ENCODE measurements around the gene RTF1. TPM values are rescaled to one million over a fixed set of nuclear protein-coding genes. Genes with fewer than 3 reads are reported as not detected.

RTF1 gene
- total RNA-seq, 1 experiment from 2014 or later = 49.5 TPM

DNA sequence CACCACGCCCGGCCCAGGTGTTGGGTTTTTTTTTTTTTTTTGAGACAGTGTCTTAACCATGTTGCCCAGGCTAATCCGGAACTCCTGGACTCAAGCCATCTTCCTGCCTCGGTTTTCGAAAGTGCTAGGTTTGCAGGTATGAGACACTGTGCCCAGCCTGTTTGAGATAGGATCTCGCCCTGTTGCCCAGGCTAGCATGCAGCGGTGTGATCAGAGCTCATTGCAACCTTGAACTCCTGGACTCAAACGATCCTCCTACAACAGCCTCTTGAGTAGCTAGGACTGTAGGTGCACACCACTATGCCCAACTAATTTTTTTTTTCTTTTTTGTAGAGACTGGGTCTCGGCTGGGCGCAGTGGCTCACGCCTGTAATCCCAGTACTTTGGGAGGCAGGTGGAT, 56.5 kb downstream of the RTF1 start:
- Mint-ChIP-seq H3K27me3 (ENCODE audit: low read depth) (no peaks in the 10 kb centered on the region), H3K4me3 (no peak overlapping the region), H3K9me3 (no peaks in the 10 kb centered on the region), H3K36me3 (ENCODE audit: insufficient read depth in 1 of 3, low read depth in 3 of 3) (peaks cover 52 to 81% (median 80%) of the 10 kb centered on the region in 3 experiments; a peak in 6 of 7 replicates), H3K4me1 (no peaks in the 10 kb centered on the region), H3K27ac (no peak overlapping the region)
- Histone ChIP-seq H3K9me3 (ENCODE audit: control insufficient read depth, low read depth, low read length) (no peaks in the 10 kb centered on the region), H3K23ac (ENCODE audit: insufficient read length, low read depth, low read length) (no peak overlapping the region), H4K91ac (ENCODE audit: insufficient read length, low read depth, low read length) (no peak overlapping the region), H2BK5ac (ENCODE audit: insufficient read length, low read length) (no peak overlapping the region), H2BK120ac (ENCODE audit: low read depth, low read length, poor library complexity, severe bottlenecking) (no peak overlapping the region), H3K9ac (ENCODE audit: extremely low read depth, insufficient read length, low read length) (no peak overlapping the region), H3K4me1 (ENCODE audit: insufficient read depth, low read length) (no peaks in the 10 kb centered on the region), H2BK20ac (ENCODE audit: low read depth, low read length, poor library complexity, severe bottlenecking) (no peak overlapping the region), H3K27ac (ENCODE audit: insufficient read length, low read depth, low read length) (no peak overlapping the region), H3K56ac (ENCODE audit: insufficient read length, low read depth, low read length) (no peak overlapping the region), H3K4ac (ENCODE audit: low read depth, low read length) (no peak overlapping the region), H3K79me1 (ENCODE audit: insufficient read depth, low read depth, low read length, poor library complexity, severe bottlenecking) (no peaks in the 10 kb centered on the region), H3K79me2 (ENCODE audit: insufficient read depth, low read length) (no peaks in the 10 kb centered on the region), H2BK12ac (ENCODE audit: insufficient read length, low read depth, low read length) (no peak overlapping the region), H2AFZ (ENCODE audit: low read length) (no peak overlapping the region), H3K27me3 (ENCODE audit: insufficient read depth, low read length) (no peaks in the 10 kb centered on the region), H2AK5ac (ENCODE audit: insufficient read length, low read length) (no peak overlapping the region), H4K5ac (ENCODE audit: insufficient read length, low read depth, low read length) (no peak overlapping the region), H2BK15ac (ENCODE audit: low read depth, low read length) (no peak overlapping the region), H4K20me1 (ENCODE audit: control insufficient read depth, insufficient read depth, insufficient read length) (no peaks in the 10 kb centered on the region), H3K23me2 (ENCODE audit: insufficient read length, low read depth, low read length, poor library complexity, severe bottlenecking) (no peaks in the 10 kb centered on the region), H4K8ac (replicated peaks; ENCODE audit: insufficient read length, low read depth, low read length) (no peak overlapping the region), H3K14ac (ENCODE audit: insufficient read depth, low read length) (no peak overlapping the region), H3K18ac (ENCODE audit: insufficient read length, low read depth, low read length) (no peak overlapping the region), H3T11ph (ENCODE audit: low read length) (no peak overlapping the region), H3K4me2 (ENCODE audit: insufficient read depth, insufficient read length, low read length) (no peak overlapping the region)
- TF ChIP-seq, protein P1, sequence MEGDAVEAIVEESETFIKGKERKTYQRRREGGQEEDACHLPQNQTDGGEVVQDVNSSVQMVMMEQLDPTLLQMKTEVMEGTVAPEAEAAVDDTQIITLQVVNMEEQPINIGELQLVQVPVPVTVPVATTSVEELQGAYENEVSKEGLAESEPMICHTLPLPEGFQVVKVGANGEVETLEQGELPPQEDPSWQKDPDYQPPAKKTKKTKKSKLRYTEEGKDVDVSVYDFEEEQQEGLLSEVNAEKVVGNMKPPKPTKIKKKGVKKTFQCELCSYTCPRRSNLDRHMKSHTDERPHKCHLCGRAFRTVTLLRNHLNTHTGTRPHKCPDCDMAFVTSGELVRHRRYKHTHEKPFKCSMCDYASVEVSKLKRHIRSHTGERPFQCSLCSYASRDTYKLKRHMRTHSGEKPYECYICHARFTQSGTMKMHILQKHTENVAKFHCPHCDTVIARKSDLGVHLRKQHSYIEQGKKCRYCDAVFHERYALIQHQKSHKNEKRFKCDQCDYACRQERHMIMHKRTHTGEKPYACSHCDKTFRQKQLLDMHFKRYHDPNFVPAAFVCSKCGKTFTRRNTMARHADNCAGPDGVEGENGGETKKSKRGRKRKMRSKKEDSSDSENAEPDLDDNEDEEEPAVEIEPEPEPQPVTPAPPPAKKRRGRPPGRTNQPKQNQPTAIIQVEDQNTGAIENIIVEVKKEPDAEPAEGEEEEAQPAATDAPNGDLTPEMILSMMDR (conservative IDR thresholded peaks at IDR 0.05) = no peak
- no peak for DNase-seq
- no CpG with 5 or more reads among the region's 11 CpGs for WGBS (ENCODE audit: extremely low coverage, insufficient read length, low lambda C conversion rate)
